Measurements from ENCODE around the gene RELA.
"Not testable (repeated sequence)": the region's sequence is repeated elsewhere in the genome, so short reads cannot be mapped to it uniquely, and the experiment has no call there.

RELA gene

GRCh38 chr11:65663639-65664200, 1.0 kb upstream of the RELA start:
- peaks cover 31% of the 10 kb centered on the region for H3K36me3 ChIP-seq (ENCODE audit: insufficient read depth, insufficient read length, low read length)
- no peaks in the 10 kb centered on the region for H3K9me3 ChIP-seq (ENCODE audit: insufficient read depth, low read length)
- no peaks in the 10 kb centered on the region for H3K27me3 ChIP-seq (ENCODE audit: insufficient read depth, insufficient read length)
- no peak for DNase-seq (ENCODE audit: low read depth, low spot score)
- TF ChIP-seq YY1 (IDR thresholded peaks at IDR 0.05; ENCODE audit: insufficient read depth, insufficient read length) (no peak), ZNF274 (IDR thresholded peaks at IDR 0.05; ENCODE audit: low read depth, low read length) (no peak), SUZ12 (IDR thresholded peaks at IDR 0.05; ENCODE audit: extremely low read depth, insufficient read depth, insufficient read length) (no peak)
- H3K9ac ChIP-seq (ENCODE audit: insufficient read length, low read depth): peak overlapping the region; percentile 96
- peaks cover 7% of the 10 kb centered on the region for H3K4me1 ChIP-seq (ENCODE audit: insufficient read depth, insufficient read length)
- H3K4me3 ChIP-seq (ENCODE audit: insufficient read length, low read depth): peak overlapping the region; percentile 83

DNA sequence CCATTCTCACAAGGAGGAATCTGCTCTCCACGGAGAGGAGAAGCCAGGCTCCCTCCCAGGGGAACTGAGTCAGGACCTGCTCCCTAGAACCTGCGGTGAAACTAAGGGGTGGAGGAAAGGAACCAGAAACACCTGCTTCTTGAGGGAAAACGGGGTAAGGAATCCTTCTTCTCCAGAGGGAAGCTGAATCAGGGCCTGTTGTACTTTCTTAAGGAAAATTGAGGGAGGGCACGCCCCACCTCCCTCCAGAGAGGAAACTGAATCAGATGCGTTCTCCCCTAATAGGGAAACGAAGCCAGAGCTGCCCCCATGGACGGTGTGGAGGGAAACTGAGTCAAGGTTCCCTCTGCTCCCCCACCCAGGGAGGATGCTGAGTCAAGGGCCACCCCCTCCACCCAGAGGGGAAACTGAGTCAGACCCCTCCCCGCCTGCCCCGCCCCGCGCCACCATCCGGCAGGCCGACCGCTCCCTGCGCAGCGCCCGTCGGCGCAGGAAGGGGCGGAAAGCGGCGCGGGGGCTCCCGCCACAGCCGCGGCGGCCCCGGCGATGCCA, 393 bp downstream of the RELA start:
- Histone ChIP-seq H3K36me3 (ENCODE audit: insufficient read depth, insufficient read length, low read length) (peaks cover 45% of the 10 kb centered on the region), H3K27me3 (ENCODE audit: insufficient read depth, insufficient read length) (no peaks in the 10 kb centered on the region), H3K9me3 (ENCODE audit: insufficient read depth, low read length) (no peaks in the 10 kb centered on the region), H3K9ac (ENCODE audit: insufficient read length, low read depth) (peak overlapping the region; percentile 95), H3K4me1 (ENCODE audit: insufficient read depth, insufficient read length) (peaks cover 7% of the 10 kb centered on the region), H3K4me3 (ENCODE audit: insufficient read length, low read depth) (peak overlapping the region; percentile 83)
- DNase-seq (ENCODE audit: low read depth, low spot score): no peak
- TF ChIP-seq SUZ12 (IDR thresholded peaks at IDR 0.05; ENCODE audit: extremely low read depth, insufficient read depth, insufficient read length): no peak
- TF ChIP-seq YY1 (IDR thresholded peaks at IDR 0.05; ENCODE audit: insufficient read depth, insufficient read length): no peak
- TF ChIP-seq ZNF274 (IDR thresholded peaks at IDR 0.05; ENCODE audit: low read depth, low read length): no peak

- no peak for DNase-seq (ENCODE audit: low read depth, low spot score)
- peak overlapping the region; percentile 83 for H3K4me3 ChIP-seq (ENCODE audit: insufficient read length, low read depth)
- peaks cover 7% of the 10 kb centered on the region for H3K4me1 ChIP-seq (ENCODE audit: insufficient read depth, insufficient read length)
- no peaks in the 10 kb centered on the region for H3K27me3 ChIP-seq (ENCODE audit: insufficient read depth, insufficient read length)
- H3K9ac ChIP-seq (ENCODE audit: insufficient read length, low read depth): peak overlapping the region; percentile 95
- no peak for TF ChIP-seq ZNF274 (IDR thresholded peaks at IDR 0.05; ENCODE audit: low read depth, low read length)
- no peak for TF ChIP-seq SUZ12 (IDR thresholded peaks at IDR 0.05; ENCODE audit: extremely low read depth, insufficient read depth, insufficient read length)
- TF ChIP-seq YY1 (IDR thresholded peaks at IDR 0.05; ENCODE audit: insufficient read depth, insufficient read length): no peak
- peaks cover 51% of the 10 kb centered on the region for H3K36me3 ChIP-seq (ENCODE audit: insufficient read depth, insufficient read length, low read length)
- H3K9me3 ChIP-seq (ENCODE audit: insufficient read depth, low read length): no peaks in the 10 kb centered on the region
These were observed 993 bp downstream of the RELA start for GRCh38 chr11:65661599-65662246.

GRCh38 chr11:65660908-65661307, 1.8 kb downstream of the RELA start:
- H3K9ac ChIP-seq (ENCODE audit: insufficient read length, low read depth); DNase-seq (ENCODE audit: low read depth, low spot score); H3K4me3 ChIP-seq (ENCODE audit: insufficient read length, low read depth); H3K9me3 ChIP-seq (ENCODE audit: insufficient read depth, low read length); H3K27me3 ChIP-seq (ENCODE audit: insufficient read depth, insufficient read length); H3K4me1 ChIP-seq (ENCODE audit: insufficient read depth, insufficient read length): not testable (repeated sequence)
- peaks cover 58% of the 10 kb centered on the region for H3K36me3 ChIP-seq (ENCODE audit: insufficient read depth, insufficient read length, low read length)

- TF ChIP-seq SUZ12 (IDR thresholded peaks at IDR 0.05; ENCODE audit: extremely low read depth, insufficient read depth, insufficient read length) (no peak), YY1 (IDR thresholded peaks at IDR 0.05; ENCODE audit: insufficient read depth, insufficient read length) (no peak), ZNF274 (IDR thresholded peaks at IDR 0.05; ENCODE audit: low read depth, low read length) (no peak)
- no peaks in the 10 kb centered on the region for H3K27me3 ChIP-seq (ENCODE audit: insufficient read depth, insufficient read length)
- no peaks in the 10 kb centered on the region for H3K9me3 ChIP-seq (ENCODE audit: insufficient read depth, low read length)
- H3K9ac ChIP-seq (ENCODE audit: insufficient read length, low read depth): no peak overlapping the region
- peaks cover 67% of the 10 kb centered on the region for H3K36me3 ChIP-seq (ENCODE audit: insufficient read depth, insufficient read length, low read length)
- no peak overlapping the region for H3K4me3 ChIP-seq (ENCODE audit: insufficient read length, low read depth)
- DNase-seq (ENCODE audit: low read depth, low spot score): no peak
- peaks cover 7% of the 10 kb centered on the region for H3K4me1 ChIP-seq (ENCODE audit: insufficient read depth, insufficient read length)
These were observed 2.7 kb downstream of the RELA start for GRCh38 chr11:65660038-65660437.

DNA sequence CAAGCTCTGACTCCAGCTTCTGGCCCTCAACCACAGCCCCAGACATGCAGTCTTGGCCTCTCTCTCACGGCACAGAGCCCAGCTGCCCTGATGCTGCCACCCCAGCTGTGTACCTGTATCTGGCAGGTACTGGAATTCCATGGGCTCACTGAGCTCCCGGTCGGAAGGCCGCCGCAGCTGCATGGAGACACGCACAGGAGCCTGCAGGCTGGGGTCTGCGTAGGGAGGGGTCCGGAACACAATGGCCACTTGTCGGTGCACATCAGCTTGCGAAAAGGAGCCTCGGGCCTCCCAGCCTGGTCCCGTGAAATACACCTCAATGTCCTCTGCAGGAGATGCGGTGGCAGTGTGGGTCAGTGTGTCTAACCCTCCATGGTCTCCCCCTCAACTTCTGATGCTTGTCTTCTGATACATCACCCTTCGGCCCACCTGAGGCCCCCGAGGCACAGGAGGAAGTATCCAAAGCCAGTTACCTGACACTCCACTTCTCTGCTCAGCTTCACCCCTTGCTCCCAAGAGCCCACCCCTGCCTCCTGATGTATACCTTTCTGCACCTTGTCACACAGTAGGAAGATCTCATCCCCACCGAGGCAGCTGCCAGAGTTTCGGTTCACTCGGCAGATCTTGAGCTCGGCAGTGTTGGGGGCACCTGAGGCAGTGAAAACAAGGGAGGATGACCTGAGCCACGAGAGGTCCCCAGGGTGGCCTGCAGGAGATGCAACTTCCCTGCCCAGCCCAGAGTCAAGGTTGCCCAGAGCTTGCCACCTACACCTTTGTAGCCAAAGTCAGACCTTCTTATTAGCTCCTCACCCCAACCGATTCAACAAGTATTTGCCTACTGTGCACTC, 4.3 kb downstream of the RELA start:
- H3K36me3 ChIP-seq (ENCODE audit: insufficient read depth, insufficient read length, low read length): peaks cover 83% of the 10 kb centered on the region
- no peak for TF ChIP-seq ZNF274 (IDR thresholded peaks at IDR 0.05; ENCODE audit: low read depth, low read length)
- TF ChIP-seq YY1 (IDR thresholded peaks at IDR 0.05; ENCODE audit: insufficient read depth, insufficient read length): no peak
- TF ChIP-seq SUZ12 (IDR thresholded peaks at IDR 0.05; ENCODE audit: extremely low read depth, insufficient read depth, insufficient read length): no peak
- no peak overlapping the region for H3K9ac ChIP-seq (ENCODE audit: insufficient read length, low read depth)
- no peak for DNase-seq (ENCODE audit: low read depth, low spot score)
- no peaks in the 10 kb centered on the region for H3K9me3 ChIP-seq (ENCODE audit: insufficient read depth, low read length)
- no peak overlapping the region for H3K4me3 ChIP-seq (ENCODE audit: insufficient read length, low read depth)
- H3K4me1 ChIP-seq (ENCODE audit: insufficient read depth, insufficient read length): peaks cover 7% of the 10 kb centered on the region
- no peaks in the 10 kb centered on the region for H3K27me3 ChIP-seq (ENCODE audit: insufficient read depth, insufficient read length)

DNA sequence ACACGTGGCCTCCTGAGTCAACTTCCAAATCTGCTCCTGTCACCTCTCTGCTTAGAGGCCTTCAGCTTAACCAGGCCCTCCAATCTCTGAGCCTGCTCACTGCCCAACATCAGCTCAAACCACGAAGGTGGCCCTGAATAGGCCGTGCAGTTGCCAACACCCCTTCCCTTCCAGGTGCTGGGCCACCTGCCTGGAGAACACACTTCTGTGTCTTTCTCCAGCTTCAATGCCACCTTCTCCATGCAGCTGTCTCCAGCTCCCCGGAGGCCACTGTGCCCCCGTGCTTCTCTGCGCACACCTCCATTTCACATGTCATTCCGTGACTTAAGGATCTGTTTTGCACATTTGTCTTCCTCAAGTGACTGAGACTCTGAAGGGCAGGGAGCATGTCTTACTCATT, 5.3 kb downstream of the RELA start:
- Histone ChIP-seq H3K27me3 (ENCODE audit: insufficient read depth, insufficient read length) (no peaks in the 10 kb centered on the region), H3K4me1 (ENCODE audit: insufficient read depth, insufficient read length) (peaks cover 7% of the 10 kb centered on the region), H3K36me3 (ENCODE audit: insufficient read depth, insufficient read length, low read length) (peaks cover 87% of the 10 kb centered on the region), H3K9me3 (ENCODE audit: insufficient read depth, low read length) (no peaks in the 10 kb centered on the region), H3K4me3 (ENCODE audit: insufficient read length, low read depth) (no peak overlapping the region), H3K9ac (ENCODE audit: insufficient read length, low read depth) (no peak overlapping the region)
- TF ChIP-seq ZNF274 (IDR thresholded peaks at IDR 0.05; ENCODE audit: low read depth, low read length) (no peak), YY1 (IDR thresholded peaks at IDR 0.05; ENCODE audit: insufficient read depth, insufficient read length) (no peak), SUZ12 (IDR thresholded peaks at IDR 0.05; ENCODE audit: extremely low read depth, insufficient read depth, insufficient read length) (no peak)
- no peak for DNase-seq (ENCODE audit: low read depth, low spot score)
